Prostate gland (tissue), 2 donors: Measurements from ENCODE around the gene DRG2.

Experiments
- CTCF ChIP-seq, 4 experiments: fragments of 200-600 bp in 2 of 4; fragments of 450-650 bp in 2 of 4; sonication (generic) in 2 of 4; IDR thresholded peaks; 1 replicate in 3 of 4; 2 replicates in 1 of 4; pipeline ENCODE4 v1.5.1; 2016 to 2019; ENCODE audit warnings: antibody characterized with exemption in 4 of 4, mild to moderate bottlenecking in 2 of 4, moderate library complexity in 2 of 4
- POLR2AphosphoS5 ChIP-seq: sonication (generic); formaldehyde crosslinking; IDR thresholded peaks from one replicate; pipeline ENCODE4 v1.6.1; 2017; ENCODE audit warnings: antibody characterized with exemption

- TF ChIP-seq CTCF (IDR thresholded peaks at IDR 0.05) (no peak), POLR2AphosphoS5 (no peak)
Observed at GRCh38 chr17:18059283-18059682, 28.5 kb upstream of the DRG2 start.
